OCI-LY3 (cell line): Measurements from ENCODE around the gene TANC2.

ENCODE experiments used
- EZH2phosphoT487 ChIP-seq: fragments of 200-600 bp; shearing (Covaris generic); IDR thresholded peaks from 2 replicates; pipeline ENCODE4 v1.6.1; 2018; ENCODE audit warnings: antibody characterized with exemption, mixed run types, low read depth
- TF ChIP-seq, protein P1 (sequence below): fragments of 200-600, 300-600 bp; sonication (generic); IDR thresholded peaks from 2 replicates; pipeline ENCODE4 v1.5.1; 2014; ENCODE audit warnings: antibody characterized with exemption, low read length, low read depth

DNA sequence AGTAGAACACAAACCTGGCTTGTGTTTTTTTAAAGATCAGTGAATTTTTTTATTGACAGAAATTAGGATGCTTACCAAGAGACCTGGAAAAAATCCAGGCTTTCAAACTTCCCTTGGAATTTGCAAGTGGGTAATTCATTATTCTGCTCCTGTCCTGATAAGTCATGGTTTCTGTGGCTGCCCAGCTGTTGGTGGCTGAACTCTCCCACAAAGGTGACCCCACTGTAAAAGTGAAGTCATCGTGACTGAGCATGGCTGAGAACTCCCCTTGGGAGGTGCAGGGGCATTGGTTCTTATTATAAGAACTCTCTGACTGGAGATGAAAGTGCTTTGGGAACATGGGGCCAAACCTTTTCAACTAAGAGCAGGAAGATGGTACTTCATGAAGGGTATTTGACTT lies 46.6 kb upstream of the TANC2 start:
- TF ChIP-seq EZH2phosphoT487, result no peak
- TF ChIP-seq, protein P1, sequence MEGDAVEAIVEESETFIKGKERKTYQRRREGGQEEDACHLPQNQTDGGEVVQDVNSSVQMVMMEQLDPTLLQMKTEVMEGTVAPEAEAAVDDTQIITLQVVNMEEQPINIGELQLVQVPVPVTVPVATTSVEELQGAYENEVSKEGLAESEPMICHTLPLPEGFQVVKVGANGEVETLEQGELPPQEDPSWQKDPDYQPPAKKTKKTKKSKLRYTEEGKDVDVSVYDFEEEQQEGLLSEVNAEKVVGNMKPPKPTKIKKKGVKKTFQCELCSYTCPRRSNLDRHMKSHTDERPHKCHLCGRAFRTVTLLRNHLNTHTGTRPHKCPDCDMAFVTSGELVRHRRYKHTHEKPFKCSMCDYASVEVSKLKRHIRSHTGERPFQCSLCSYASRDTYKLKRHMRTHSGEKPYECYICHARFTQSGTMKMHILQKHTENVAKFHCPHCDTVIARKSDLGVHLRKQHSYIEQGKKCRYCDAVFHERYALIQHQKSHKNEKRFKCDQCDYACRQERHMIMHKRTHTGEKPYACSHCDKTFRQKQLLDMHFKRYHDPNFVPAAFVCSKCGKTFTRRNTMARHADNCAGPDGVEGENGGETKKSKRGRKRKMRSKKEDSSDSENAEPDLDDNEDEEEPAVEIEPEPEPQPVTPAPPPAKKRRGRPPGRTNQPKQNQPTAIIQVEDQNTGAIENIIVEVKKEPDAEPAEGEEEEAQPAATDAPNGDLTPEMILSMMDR, result no peak
